ENCODE data around the gene GALR1. TPM values are rescaled to one million over a fixed set of nuclear protein-coding genes. Genes with fewer than 3 reads are reported as not detected.

GALR1 gene
- total and polyA plus RNA-seq, 12 donors = under 0.01 to 0.13 (median 0.02) TPM; not detected in 7

GRCh38 chr18:77203851-77204250, 45.8 kb upstream of the GALR1 start:
- no peak for DNase-seq
- no peak for TF ChIP-seq CTCF (IDR thresholded peaks at IDR 0.05)
- Histone ChIP-seq H3K4me3 (no peak overlapping the region), H3K4me1 (peaks cover 3 to 24% (median 11%) of the 10 kb centered on the region in 9 donors), H3K36me3 (no peaks in the 10 kb centered on the region), H3K27ac (no peak overlapping the region), H3K9me3 (no peaks in the 10 kb centered on the region), H3K27me3 (peaks cover 0 to 6% (median 0%) of the 10 kb centered on the region in 7 donors)
- no peak for ATAC-seq
- 86 to 89% methylated on average over 4 of the region's 4 CpGs for WGBS, 2 donors
- intact Hi-C loops (cut with DNase I) = loop anchor here in 1 of 10 donors (10.0 kb wide), 1 partner anchor 69 kb away; the partner anchor contains the start of gene MBP

GRCh38 chr18:77205769-77206168, 43.9 kb upstream of the GALR1 start:
- DNase-seq (no peak), ATAC-seq (no peak)
- Histone ChIP-seq H3K9me3 (no peaks in the 10 kb centered on the region), H3K36me3 (no peaks in the 10 kb centered on the region), H3K27ac (no peak overlapping the region), H3K27me3 (peaks cover 0 to 6% (median 0%) of the 10 kb centered on the region in 7 donors), H3K4me3 (no peak overlapping the region), H3K4me1 (peaks cover 3 to 34% (median 11%) of the 10 kb centered on the region in 9 donors)
- TF ChIP-seq CTCF (IDR thresholded peaks at IDR 0.05) = no peak
- WGBS, 2 donors = 61 to 76% methylated on average over 6 of the region's 6 CpGs
- intact Hi-C loops (cut with DNase I) = loop anchor here in 4 of 10 donors (5.0 to 10.0 kb wide), 3 partner anchors 71 to 403 kb away; partner anchors contain the start of gene MBP (in 1 of the 4)

GRCh38 chr18:77206676-77207374, 42.8 kb upstream of the GALR1 start:
- ATAC-seq = peak in 7 of 8 donors; percentile 45 to 86 (median 74)
- no peaks in the 10 kb centered on the region for H3K27me3 ChIP-seq
- H3K4me1 ChIP-seq = peaks cover 3 to 42% (median 16%) of the 10 kb centered on the region in 9 donors
- no peak overlapping the region for H3K4me3 ChIP-seq
- no peaks in the 10 kb centered on the region for H3K9me3 ChIP-seq
- no peaks in the 10 kb centered on the region for H3K36me3 ChIP-seq
- H3K27ac ChIP-seq = peak overlapping the region in 6 of 10 donors; percentile 6 to 80 (median 28)
- 72 to 76% methylated on average over 10 of the region's 10 CpGs for WGBS, 2 donors
- DNase-seq = peak in 1 of 2 donors; percentile 36
- intact Hi-C loops (cut with DNase I) = loop anchor here in 4 of 10 donors (5.0 to 10.0 kb wide), 3 partner anchors 72 to 405 kb away; partner anchors contain the start of gene MBP (in 1 of the 4)
- no peak for TF ChIP-seq CTCF (IDR thresholded peaks at IDR 0.05)

GRCh38 chr18:77207540-77207939, 42.1 kb upstream of the GALR1 start:
- peak in 8 of 9 donors; percentile 20 to 60 (median 48) for TF ChIP-seq CTCF (IDR thresholded peaks at IDR 0.05)
- H3K4me1 ChIP-seq = peaks cover 3 to 43% (median 16%) of the 10 kb centered on the region in 9 donors
- H3K27ac ChIP-seq = peak overlapping the region in 6 of 10 donors; percentile 4 to 80 (median 24)
- H3K9me3 ChIP-seq = no peaks in the 10 kb centered on the region
- H3K4me3 ChIP-seq = no peak overlapping the region
- 32 to 33% methylated on average over 10 of the region's 10 CpGs for WGBS, 2 donors
- H3K36me3 ChIP-seq = no peaks in the 10 kb centered on the region
- DNase-seq (peak; percentile 24 to 57), ATAC-seq (peak in 7 of 8 donors; percentile 40 to 63 (median 54))
- no peaks in the 10 kb centered on the region for H3K27me3 ChIP-seq
- intact Hi-C loops (cut with DNase I) = loop anchor here in 4 of 10 donors (5.0 to 10.0 kb wide), 3 partner anchors 73 to 405 kb away; partner anchors contain the start of gene MBP (in 1 of the 4)

Data from heart right ventricle (tissue), 16 donors.